ENCODE measurements around the gene ORAI2. TPM values are rescaled to one million over a fixed set of nuclear protein-coding genes. Genes with fewer than 3 reads are reported as not detected.
A peak's percentile ranks its signal among the peaks of the same experiment; 100 is the strongest.

The ORAI2 gene
- total and polyA plus RNA-seq, 2 of the 13 experiments (the other 11 are each of a cell fraction or from before 2014, with no cell fraction given), result 3.0 to 6.0 TPM

DNA sequence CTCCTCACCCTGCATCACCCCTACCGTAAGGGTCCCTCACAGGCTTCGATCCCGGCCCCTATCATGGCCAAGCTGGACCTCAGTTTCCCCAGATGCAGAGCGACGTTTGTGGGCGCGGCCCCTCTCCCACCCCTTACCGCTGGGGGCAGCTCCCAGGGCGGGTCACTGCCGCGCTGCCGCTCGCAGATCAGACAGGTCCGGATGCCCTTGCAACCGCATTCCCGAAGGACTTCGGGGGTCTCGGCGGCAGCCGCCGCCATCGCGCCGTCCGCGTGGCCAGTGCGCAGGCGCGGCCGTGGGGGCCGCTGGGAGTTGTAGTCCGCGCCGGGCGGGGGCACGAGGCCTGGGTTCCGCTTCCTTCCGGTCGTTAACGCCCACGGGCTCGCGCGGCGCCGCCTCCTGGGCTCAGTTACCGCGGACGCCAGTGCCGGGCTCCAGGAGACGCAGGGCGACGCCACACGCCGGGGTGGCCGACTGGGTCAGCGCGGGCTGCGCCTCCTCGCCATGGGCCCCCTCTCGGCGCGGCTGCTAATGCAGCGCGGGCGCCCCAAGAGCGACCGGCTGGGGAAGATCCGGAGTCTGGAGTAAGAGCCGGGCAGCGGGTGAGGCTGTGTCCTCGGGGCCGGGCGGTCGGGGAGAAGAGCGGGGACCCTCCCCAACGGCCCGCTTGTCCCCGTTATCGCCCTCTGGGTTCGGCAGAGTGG, 31.4 kb downstream of the ORAI2 start, which contains the start of the genes ALKBH4 and LRWD1 (continued):
- TF ChIP-seq NR1H2 (CRISPR knock-in tag; IDR thresholded peaks at IDR 0.05; ENCODE audit: borderline replicate concordance, low read depth) (no peak), KAT2B (IDR thresholded peaks at IDR 0.05; ENCODE audit: borderline replicate concordance, low read depth, low read length) (no peak), ZNF761 (CRISPR knock-in tag; conservative IDR thresholded peaks at IDR 0.05) (peak; percentile 64), SRSF9 (IDR thresholded peaks at IDR 0.05; ENCODE audit: borderline replicate concordance, insufficient read depth, low read depth, low read length, poor library complexity, severe bottlenecking) (no peak), NFATC3 (CRISPR knock-in tag; IDR thresholded peaks at IDR 0.05) (no peak), ZNF839 (CRISPR knock-in tag; IDR thresholded peaks at IDR 0.05; ENCODE audit: borderline replicate concordance) (0 out of 2 replicates have a peak, but pooled peaks have one; percentile 70), ZNF501 (CRISPR knock-in tag; IDR thresholded peaks at IDR 0.05) (peak; percentile 67), BRD4 (CRISPR knock-in tag; IDR thresholded peaks at IDR 0.05) (no peak), ZNF407 (CRISPR knock-in tag; IDR thresholded peaks at IDR 0.05; ENCODE audit: not compliant biosample characterization) (no peak), ZFP37 (CRISPR knock-in tag; IDR thresholded peaks at IDR 0.05; ENCODE audit: borderline replicate concordance) (no peak), RXRB (CRISPR knock-in tag; IDR thresholded peaks at IDR 0.05; ENCODE audit: borderline replicate concordance) (no peak; the same call in 1 of the 2 replicates), ZZZ3 (CRISPR knock-in tag; IDR thresholded peaks at IDR 0.05; ENCODE audit: borderline replicate concordance) (no peak), TEAD3 (CRISPR knock-in tag; optimal IDR thresholded peaks at IDR 0.05; ENCODE audit: borderline replicate concordance) (no peak), ZNF24 (IDR thresholded peaks at IDR 0.05) (no peak), ZNF33B (CRISPR knock-in tag; IDR thresholded peaks at IDR 0.05) (no peak), MXI1 (IDR thresholded peaks at IDR 0.05; ENCODE audit: borderline replicate concordance, low read depth, low read length) (peak; percentile 96; the same call in 1 of the 3 replicates)
- TF ChIP-seq, protein P1, sequence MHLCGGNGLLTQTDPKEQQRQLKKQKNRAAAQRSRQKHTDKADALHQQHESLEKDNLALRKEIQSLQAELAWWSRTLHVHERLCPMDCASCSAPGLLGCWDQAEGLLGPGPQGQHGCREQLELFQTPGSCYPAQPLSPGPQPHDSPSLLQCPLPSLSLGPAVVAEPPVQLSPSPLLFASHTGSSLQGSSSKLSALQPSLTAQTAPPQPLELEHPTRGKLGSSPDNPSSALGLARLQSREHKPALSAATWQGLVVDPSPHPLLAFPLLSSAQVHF (CRISPR knock-in tag; IDR thresholded peaks at IDR 0.05), result no peak

All from HepG2 (cell line).